Activated CD4-positive, alpha-beta T cell treated with anti-CD3 and anti-CD28 coated beads, Interleukin-2, amount 50 U/mL, for 16 hours (primary cell): ENCODE data around the gene SLC38A1.
A peak's percentile ranks its signal among the peaks of the same experiment; 100 is the strongest.
"Not testable (repeated sequence)": the region's sequence is repeated elsewhere in the genome, so short reads cannot be mapped to it uniquely, and the experiment has no call there.

Source experiments
- DNase-seq: peaks from one replicate; pipeline ENCODE4 v3.0.0-alpha.2; 2020

The SLC38A1 gene

GRCh38 chr12:46268583-46269428 is at the start of gene SLC38A1:
Gene SLC38A1 (minus strand): TSS chr12:46269043. CDS start chr12:46239800, 29,243 bp downstream.
- DNase-seq, result peak; percentile 91

DNA sequence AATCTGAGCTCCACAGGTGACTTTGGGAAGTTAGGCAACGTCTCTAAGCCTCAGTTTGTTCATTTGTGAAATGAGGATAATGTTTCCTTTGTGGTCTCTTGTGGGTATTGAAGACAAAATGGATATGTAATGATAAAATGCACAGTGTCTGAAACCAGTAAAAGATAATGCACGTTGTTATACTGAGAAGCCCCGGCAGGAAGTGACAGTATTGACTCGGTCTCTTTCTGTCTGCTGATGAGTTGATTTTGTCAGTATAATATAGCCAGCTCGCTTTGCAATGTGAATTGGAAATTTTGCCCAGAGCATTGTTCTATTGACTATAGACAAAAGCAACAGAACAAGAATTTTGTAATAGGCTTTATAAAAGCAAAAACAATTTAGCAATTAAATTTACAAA is 49.2 kb upstream of the SLC38A1 start:
- no peak for DNase-seq

DNA sequence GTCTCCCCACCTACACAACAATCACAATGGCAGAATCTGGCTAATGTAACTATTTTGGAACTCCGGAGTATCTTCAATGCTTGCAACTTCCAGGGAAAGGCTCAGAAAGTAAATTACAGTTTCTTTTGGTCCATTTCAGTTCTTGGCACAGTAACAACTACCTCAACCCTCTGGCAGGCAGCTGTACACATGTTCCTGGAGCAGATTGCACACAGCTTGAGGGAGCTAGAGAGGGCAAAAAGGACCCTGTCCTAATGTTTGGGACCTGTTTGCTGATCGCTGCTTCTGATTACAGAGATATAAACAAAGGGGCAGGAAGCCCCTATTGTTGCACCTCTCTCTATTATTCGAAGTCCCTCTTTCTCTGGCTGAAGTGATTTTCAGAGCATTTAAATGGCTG is 35.2 kb upstream of the SLC38A1 start:
- DNase-seq, result no peak

DNA sequence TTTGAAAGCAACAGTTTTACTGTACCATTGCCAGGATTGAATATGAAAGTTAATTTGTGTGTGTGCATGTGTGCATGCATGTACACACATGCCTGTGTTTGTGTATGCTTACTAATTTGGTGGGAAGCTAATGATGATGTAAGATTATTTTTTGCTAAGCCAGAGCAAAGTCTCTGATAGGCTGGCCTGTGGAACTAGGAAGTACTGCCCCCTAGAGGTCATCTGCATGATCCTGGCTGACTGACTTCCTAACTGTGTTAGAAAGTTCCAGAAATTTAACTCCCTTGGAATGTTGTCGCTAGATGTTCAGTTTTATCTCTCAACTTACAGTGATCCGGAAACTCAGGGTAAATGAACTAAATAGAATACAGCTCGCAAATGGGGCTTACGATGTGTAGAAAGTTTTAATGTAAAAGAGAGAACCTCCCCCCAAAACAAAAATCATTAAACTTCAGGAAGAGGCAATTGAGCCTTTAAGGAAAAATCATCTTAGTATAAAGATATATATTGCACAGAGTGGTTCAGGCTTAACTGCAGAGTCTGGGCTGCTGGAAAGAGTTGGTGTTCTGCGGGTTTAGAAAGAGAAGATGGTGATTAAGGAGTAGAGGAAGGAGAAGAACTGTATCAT is 34.3 kb upstream of the SLC38A1 start:
- DNase-seq, result peak; percentile 44

GRCh38 chr12:46300910-46301309 is 32.1 kb upstream of the SLC38A1 start:
- DNase-seq, result no peak

DNA sequence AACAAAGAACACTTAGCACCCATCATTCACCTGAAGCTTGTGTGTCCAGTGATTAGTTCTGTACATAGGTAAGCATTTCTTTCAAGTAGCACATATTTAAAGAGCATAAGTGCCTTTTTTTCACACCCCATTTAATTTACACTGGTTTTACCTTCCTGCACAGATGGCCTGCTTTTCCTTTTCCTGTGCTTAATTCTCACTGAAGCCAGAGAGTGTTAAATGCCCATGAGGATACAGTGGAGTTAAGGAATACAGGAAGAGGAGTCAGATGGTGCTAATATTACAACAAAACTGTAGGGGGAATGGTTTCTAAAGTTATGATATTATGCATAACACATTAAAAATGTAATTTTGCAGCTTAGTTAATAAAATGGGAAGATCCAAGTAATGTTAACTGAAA is 31.0 kb upstream of the SLC38A1 start:
- no peak for DNase-seq

DNA sequence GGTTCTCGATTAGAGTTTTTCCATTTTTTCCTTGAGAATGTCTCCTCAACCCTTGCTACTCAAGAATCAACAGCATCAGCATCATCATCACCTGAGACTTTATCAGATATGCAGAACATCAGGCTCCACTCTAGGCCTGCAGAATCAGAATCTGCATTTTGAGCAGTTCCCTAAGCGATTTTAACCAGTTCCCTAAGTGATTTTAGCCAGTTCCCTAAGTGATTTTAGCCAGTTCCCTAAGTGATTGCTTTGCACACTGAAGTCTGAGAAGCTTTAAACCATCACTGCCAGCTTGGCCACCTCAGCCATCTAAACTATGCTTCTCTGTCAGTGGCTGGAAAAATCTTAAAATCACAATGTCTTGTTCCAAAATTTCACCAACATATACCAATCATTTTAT is 29.4 kb upstream of the SLC38A1 start:
- no peak for DNase-seq

GRCh38 chr12:46296822-46297221 is 28.0 kb upstream of the SLC38A1 start:
- DNase-seq, result no peak

DNA sequence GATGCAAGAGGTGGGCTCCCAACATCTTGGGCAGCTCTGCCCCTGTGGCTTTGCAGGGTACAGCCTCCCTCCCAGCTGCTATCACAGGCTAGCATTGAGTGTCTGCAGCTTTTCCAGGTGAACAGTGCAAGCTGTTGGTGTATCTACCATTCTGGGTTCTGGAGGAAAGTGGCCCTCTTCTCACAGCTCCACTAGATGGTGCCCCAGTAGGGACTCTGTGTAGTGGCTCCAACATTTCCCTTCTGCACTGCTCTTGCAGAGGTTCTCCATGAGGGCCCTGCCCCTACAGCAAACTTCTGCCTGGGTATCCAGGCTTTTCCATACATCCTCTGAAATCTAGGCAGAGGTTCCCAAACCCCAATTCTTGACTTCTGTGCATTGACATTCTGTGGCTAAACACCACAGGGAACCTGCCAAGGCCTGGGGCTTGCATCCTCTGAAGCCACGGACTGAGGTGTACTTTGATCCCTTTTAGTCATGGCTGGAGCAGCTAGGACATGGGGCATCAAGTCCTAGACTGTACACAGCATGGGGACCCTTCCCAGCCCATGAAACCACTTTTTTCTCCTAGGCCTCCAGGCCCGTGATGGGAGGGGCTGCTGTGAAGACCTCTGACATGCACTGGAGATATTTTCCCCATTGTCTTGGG is 24.0 kb upstream of the SLC38A1 start:
- DNase-seq, result no peak

GRCh38 chr12:46291953-46292352 is 23.1 kb upstream of the SLC38A1 start:
- not testable (repeated sequence) for DNase-seq

DNA sequence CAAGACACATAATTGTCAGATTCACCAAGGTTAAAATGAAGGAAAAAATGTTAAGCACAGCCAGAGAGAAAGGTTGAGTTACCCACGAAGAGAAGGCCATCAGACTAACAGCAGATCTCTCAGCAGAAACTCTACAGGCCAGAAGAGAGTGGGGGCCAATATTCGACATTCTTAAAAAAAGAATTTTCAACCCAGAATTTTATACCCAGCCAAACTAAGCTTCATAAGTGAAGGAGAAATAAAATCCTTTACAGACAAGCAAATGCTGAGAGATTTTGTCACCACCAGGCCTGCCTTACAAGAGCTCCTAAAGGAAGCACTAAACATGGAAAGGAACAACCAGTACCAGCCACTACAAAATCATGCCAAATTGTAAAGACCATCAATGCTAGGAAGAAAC is 16.3 kb upstream of the SLC38A1 start:
- DNase-seq, result not testable (repeated sequence)

GRCh38 chr12:46282829-46283228 is 14.0 kb upstream of the SLC38A1 start:
- DNase-seq, result no peak

DNA sequence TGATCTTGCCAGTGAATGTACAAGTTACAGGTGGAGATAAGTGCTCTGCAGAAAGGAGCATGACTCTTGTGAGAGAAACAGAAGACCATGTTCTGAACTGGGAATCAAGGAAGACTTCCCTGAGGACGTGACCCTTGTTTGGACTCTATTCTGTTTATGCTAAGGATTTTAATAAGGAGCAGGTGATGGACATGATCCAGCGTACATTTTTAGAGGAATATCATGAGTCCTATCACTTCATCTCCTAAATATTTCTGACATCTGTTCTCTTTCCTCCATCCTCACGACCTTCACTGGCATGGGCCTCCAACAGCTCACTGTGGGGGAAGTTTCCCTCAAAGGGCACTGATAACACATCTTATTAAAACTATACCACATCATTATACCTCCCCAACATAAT is 7.9 kb upstream of the SLC38A1 start:
- DNase-seq, result no peak

DNA sequence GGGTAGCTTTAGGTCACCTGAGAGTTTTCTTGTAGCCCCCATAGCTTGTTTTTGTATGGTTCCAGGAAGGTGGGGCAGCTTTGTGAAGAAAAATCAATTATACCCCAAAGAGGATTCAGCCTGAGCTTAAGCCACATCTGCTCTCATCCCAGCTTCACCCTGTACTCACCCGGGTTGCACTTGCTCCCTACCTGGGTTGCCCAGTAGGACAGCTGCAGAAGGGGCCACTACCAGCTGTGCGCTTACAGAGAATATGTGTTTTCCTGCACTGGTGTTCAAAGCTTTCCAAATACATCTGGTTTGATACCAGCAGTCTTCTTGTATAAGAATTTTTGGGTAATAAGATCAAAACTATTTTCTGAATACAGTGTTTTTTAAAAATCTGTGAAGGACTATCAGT is 3.0 kb upstream of the SLC38A1 start:
- no peak for DNase-seq

GRCh38 chr12:46269429-46270241 is 792 bp upstream of the SLC38A1 start:
- DNase-seq, result peak; percentile 89

DNA sequence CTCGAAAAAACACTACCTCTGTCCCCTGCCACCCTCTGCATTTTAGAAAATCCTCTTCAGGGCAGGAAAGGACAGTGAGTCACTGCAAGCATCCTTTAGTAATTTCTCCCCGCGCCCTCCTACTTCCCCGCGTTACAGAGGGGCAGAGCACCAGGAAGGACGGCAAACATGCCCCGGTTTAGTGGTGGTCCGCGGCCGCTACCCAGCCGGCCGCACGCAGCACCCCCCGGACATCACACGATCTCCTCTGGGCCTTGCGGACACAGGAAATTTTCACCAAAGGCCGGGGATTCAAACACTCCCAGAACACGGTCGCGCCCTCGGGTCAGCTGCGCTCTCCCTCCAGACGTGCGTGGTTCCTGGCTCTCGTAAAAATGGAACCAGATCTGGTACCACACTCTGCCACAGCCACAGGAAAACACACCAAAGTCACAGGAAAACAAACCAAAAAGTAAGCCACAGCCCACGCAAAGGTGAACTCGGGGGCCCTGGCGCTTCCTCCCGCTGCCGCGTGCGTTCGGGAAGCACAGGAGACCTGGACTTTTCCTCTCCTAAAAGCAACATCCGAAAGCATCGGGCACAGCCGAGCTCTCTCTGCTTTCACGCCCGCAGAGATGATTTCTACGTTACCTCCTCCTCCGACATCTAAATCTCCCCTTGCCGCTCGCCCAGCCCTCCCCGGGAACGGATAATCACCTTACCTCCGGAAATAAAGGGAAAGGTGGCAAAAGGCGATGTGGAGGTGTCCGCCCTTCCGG is 839 bp downstream of the SLC38A1 start:
- peak; percentile 52 for DNase-seq

GRCh38 chr12:46267575-46267824 is 1.3 kb downstream of the SLC38A1 start:
- DNase-seq, result no peak

DNA sequence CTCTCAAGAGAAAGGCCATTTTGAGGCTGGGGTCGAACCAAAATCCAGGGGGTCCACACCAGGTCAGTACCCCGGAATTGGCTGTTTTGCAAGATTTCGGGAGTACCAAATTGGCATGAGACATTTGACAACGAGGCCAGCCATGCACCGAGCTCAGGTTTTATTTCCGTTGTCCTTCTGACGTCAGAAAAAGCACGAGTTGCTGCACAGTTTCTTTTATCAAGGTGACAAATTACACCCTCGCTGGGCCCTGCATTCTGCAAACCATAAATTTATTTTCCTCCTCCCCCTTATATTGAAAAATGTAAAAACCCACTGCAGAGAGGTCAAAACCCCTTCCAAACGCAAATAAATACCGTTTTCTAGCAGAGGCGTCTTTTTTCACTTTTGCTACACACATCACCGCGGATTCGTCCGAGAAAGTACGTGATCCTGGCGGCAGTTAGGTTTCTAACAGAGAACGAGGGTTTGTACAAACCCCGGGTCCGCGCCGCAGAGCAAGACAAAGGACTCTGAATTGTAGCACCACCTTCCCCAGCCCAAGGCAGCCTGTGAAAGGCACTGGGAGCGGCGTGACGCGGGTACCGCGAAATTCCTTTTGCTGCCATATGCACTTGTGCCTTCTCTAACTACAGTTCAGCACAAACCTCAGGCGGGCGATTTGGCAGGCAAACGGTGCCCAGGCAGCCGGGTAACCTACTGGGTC is 1.8 kb downstream of the SLC38A1 start:
- DNase-seq, result peak; percentile 68

- DNase-seq, result peak; percentile 44
Measured at GRCh38 chr12:46266382-46266791, 2.5 kb downstream of the SLC38A1 start.

DNA sequence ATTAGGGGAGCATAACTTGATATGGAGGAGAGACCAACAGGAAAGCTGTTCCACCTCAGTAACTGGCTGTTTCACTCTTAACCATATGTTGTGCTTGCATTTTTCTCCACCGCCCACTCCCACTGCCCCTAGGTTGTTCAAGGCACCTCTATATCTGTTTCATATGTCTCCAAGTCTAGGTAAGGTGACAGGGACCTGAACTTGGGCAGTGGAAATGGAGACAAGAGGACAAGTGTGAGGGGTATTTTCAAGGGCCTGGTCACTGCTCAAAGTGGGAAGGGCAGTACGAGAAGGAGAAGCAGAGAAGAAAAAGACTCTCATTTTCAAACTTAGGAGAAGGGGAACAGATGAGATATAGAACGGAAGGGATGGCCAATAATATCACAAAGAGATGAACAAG is 3.1 kb downstream of the SLC38A1 start:
- peak; percentile 23 for DNase-seq

DNA sequence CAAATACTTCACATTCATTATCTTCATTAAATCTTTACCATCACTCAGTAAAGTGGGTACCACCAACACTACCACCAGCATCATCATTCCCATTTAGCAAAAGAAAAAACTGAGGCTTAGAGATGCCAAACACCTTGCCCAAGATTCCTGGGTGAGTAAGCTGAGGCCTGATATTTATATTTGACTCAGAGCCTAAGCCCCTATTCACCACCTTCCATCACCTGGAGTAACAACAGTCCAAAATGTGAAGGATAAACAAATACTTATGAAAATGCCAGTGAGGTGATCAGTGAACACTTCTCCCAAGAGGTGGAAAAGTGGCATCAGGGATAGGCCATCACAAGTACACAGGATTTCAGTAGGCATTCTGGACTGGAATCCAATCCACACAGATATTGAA is 3.7 kb downstream of the SLC38A1 start:
- no peak for DNase-seq

- no peak for DNase-seq
Measured at GRCh38 chr12:46264057-46264456, 4.8 kb downstream of the SLC38A1 start.
